IMR-90 (cell line): ENCODE results near the gene CD300LD. TPM values are rescaled to one million over a fixed set of nuclear protein-coding genes. Genes with fewer than 3 reads are reported as not detected.

Source experiments
- ATAC-seq: fragments of 200-7000 bp; cut with Tn5 transposase; 2 replicates; pipeline ENCODE4 v1.9.1; 2020; ENCODE audit warnings: low read depth, mild to moderate bottlenecking, moderate library complexity
- BruUV-seq: library from RNA; stranded (reverse); fragments of 400-500 nt; replicated peaks from 2 replicates; lab custom pipeline; 2021; lab: Mats Ljungman, UMichigan
- CTCF ChIA-PET: fragments of 300-600 bp; formaldehyde crosslinking; extraction: SDS; loops from one replicate; lab custom pipeline; 2021; ENCODE audit warnings: antibody characterized with exemption; lab: Yijun Ruan, JAX
- POLR2A ChIA-PET: fragments of 300-600 bp; sonication (Branson Sonifier 250); formaldehyde crosslinking; loops from one replicate; lab custom pipeline; 2022; ENCODE audit warnings: antibody characterized with exemption; ENCODE audit not compliant: unreplicated experiment; lab: Charles Lee
- DNase-seq: peaks from one replicate; pipeline ENCODE4 v3.0.0; 2013
- H2AFZ ChIP-seq: replicated peaks from 2 replicates; pipeline ENCODE3; 2013; ENCODE audit warnings: low read length, mild to moderate bottlenecking; ENCODE audit not compliant: poor library complexity
- H2AK5ac ChIP-seq: 2 replicates; pipeline ENCODE4 v1.6.1; 2013; ENCODE audit warnings: low read depth, low read length, inconsistent platforms
- H2AK9ac ChIP-seq: replicated peaks from 2 replicates; pipeline ENCODE3; 2013; ENCODE audit warnings: mild to moderate bottlenecking, low read depth, low read length, moderate library complexity; ENCODE audit not compliant: poor library complexity
- H2BK120ac ChIP-seq: 2 replicates; pipeline ENCODE4 v1.6.1; 2013; ENCODE audit warnings: low read depth, low read length, inconsistent platforms
- H2BK15ac ChIP-seq: 3 replicates; pipeline ENCODE4 v1.6.1; 2013; ENCODE audit warnings: low read depth, low read length, inconsistent platforms
- H2BK20ac ChIP-seq: 2 replicates; pipeline ENCODE4 v1.6.1; 2013; ENCODE audit warnings: low read depth, mild to moderate bottlenecking, inconsistent platforms, low read length, moderate library complexity
- H2BK5ac ChIP-seq: 2 replicates; pipeline ENCODE4 v1.6.1; 2013; ENCODE audit warnings: mild to moderate bottlenecking, low read depth, low read length, inconsistent platforms; ENCODE audit not compliant: poor library complexity, severe bottlenecking
- H3K14ac ChIP-seq: replicated peaks from 2 replicates; pipeline ENCODE4 v1.6.1; 2013; ENCODE audit warnings: low read depth, low read length, inconsistent platforms
- H3K18ac ChIP-seq: 2 replicates; pipeline ENCODE4 v1.6.1; 2013; ENCODE audit warnings: low read depth, low read length, control low read depth
- H3K23ac ChIP-seq: 2 replicates; pipeline ENCODE4 v1.6.1; 2013; ENCODE audit warnings: low read depth, low read length, inconsistent platforms
- H3K27ac ChIP-seq: 2 replicates; pipeline ENCODE4 v1.5.1; 2013; ENCODE audit warnings: mild to moderate bottlenecking, control low read depth, low read length; ENCODE audit not compliant: insufficient read depth
- H3K27me3 ChIP-seq: 2 replicates; pipeline ENCODE4 v1.6.1; 2013; ENCODE audit warnings: low read length; ENCODE audit not compliant: control insufficient read depth, insufficient read depth
- H3K36me3 ChIP-seq: 2 replicates; pipeline ENCODE4 v1.6.1; 2013; ENCODE audit warnings: low read length, mixed read lengths; ENCODE audit not compliant: control insufficient read depth, insufficient read depth
- H3K4ac ChIP-seq: 2 replicates; pipeline ENCODE4 v1.6.1; 2013; ENCODE audit warnings: low read depth, low read length, inconsistent platforms
- H3K4me1 ChIP-seq: 2 replicates; pipeline ENCODE4 v1.6.1; 2013; ENCODE audit warnings: low read length, mixed read lengths; ENCODE audit not compliant: control insufficient read depth, insufficient read depth
- H3K4me2 ChIP-seq: 2 replicates; pipeline ENCODE4 v1.6.1; 2013; ENCODE audit warnings: low read depth, mild to moderate bottlenecking, control low read depth, low read length, moderate library complexity
- H3K4me3 ChIP-seq: 2 replicates; pipeline ENCODE4 v1.5.1; 2013; ENCODE audit warnings: low read depth, mild to moderate bottlenecking, control low read depth, low read length, moderate library complexity; ENCODE audit not compliant: insufficient read depth
- H3K56ac ChIP-seq: 2 replicates; pipeline ENCODE4 v1.6.1; 2013; ENCODE audit warnings: low read length, inconsistent platforms; ENCODE audit not compliant: insufficient read depth; ENCODE audit errors: extremely low read depth
- H3K79me1 ChIP-seq, 2 experiments: 2 replicates each; pipeline ENCODE4 v1.6.1; 2013; ENCODE audit warnings: low read length in 2 of 2, inconsistent platforms in 1 of 2, low read depth in 1 of 2
- H3K9ac ChIP-seq: 2 replicates; pipeline ENCODE4 v1.6.1; 2013; ENCODE audit warnings: low read depth, low read length, control low read depth
- H3K9me1 ChIP-seq: 2 replicates; pipeline ENCODE4 v1.6.1; 2013; ENCODE audit warnings: low read length, inconsistent platforms; ENCODE audit not compliant: insufficient read depth
- H3K9me3 ChIP-seq: 2 replicates; pipeline ENCODE4 v1.6.1; 2013; ENCODE audit warnings: low read length; ENCODE audit not compliant: control insufficient read depth, insufficient read depth
- H4K20me1 ChIP-seq: 2 replicates; pipeline ENCODE4 v1.6.1; 2013; ENCODE audit warnings: low read length, inconsistent platforms; ENCODE audit not compliant: insufficient read depth
- H4K5ac ChIP-seq: 2 replicates; pipeline ENCODE4 v1.6.1; 2013; ENCODE audit warnings: mild to moderate bottlenecking, low read depth, low read length, control low read depth
- H4K8ac ChIP-seq, 2 experiments: 2 replicates each; pipeline ENCODE4 v1.6.1; 2013; ENCODE audit warnings: low read depth in 2 of 2, low read length in 2 of 2, control low read depth in 1 of 2, inconsistent platforms in 1 of 2
- H4K91ac ChIP-seq: 2 replicates; pipeline ENCODE4 v1.6.1; 2013; ENCODE audit warnings: low read depth, low read length, inconsistent platforms; ENCODE audit not compliant: insufficient read depth
- RAD21 ChIP-seq: IDR thresholded peaks from 2 replicates; pipeline ENCODE4 v1.6.1; 2012; ENCODE audit warnings: low read length, improper control_type of control experiment
- RFX5 ChIP-seq: IDR thresholded peaks from 2 replicates; pipeline ENCODE4 v1.8.0; 2012; ENCODE audit warnings: low read depth, mild to moderate bottlenecking, low read length, moderate library complexity
- WGBS, 2 experiments: methylation state at CpG; one replicate each; pipeline versions ENCODE4 v1.1.5 to v1.1.7; 2013; ENCODE audit warnings: missing lambda C conversion rate in 2 of 2; ENCODE audit not compliant: insufficient read length in 1 of 2; ENCODE audit errors: extremely low coverage in 2 of 2; 5-methylcytosine and 5-hydroxymethylcytosine counted together
- dilution Hi-C: fragments of 300-500 bp; cut with HindIII; formaldehyde crosslinking; loops from one replicate; pipeline ENCODE4 v1.14.3; 2018; ENCODE audit warnings: low sequenced_read_pairs; ENCODE audit not compliant: unreplicated experiment
- in situ Hi-C: fragments of 300-500 bp; cut with MboI; formaldehyde crosslinking; loops from 3 replicates; pipeline ENCODE4 v1.14.3; 2019; ENCODE audit warnings: low sequenced_read_pairs, inconsistent platforms, mixed read lengths
- intact Hi-C: fragments of 100-400 bp; cut with micrococcal nuclease; formaldehyde crosslinking; loops from 2 replicates; pipeline ENCODE4 v1.10.0; 2022
- polyA plus RNA-seq, 3 experiments: library from polyadenylated mRNA; depleted of rRNA; stranded (reverse); fragments of >200 nt; gene quantifications; 2 replicates each; pipeline ENCODE4 v1.2.3, GENCODE V29; 2012; ENCODE audit warnings: low replicate concordance in 1 of 3
- total RNA-seq: library from RNA; depleted of rRNA; stranded (reverse); fragments of >200 nt; gene quantifications from 2 replicates; pipeline ENCODE4 v1.2.3, GENCODE V29; 2012

Gene CD300LD
- total and polyA plus RNA-seq, 2 of the 4 experiments (the other 2 are of a cell fraction) = not detected

GRCh38 chr17:74633326-74633725 lies 41.2 kb upstream of the CD300LD start:
- no peak overlapping the region for H3K4ac ChIP-seq
- intact Hi-C loops = no loop called here
- H3K4me3 ChIP-seq = no peak overlapping the region
- TF ChIP-seq RFX5 (no peak), RAD21 (no peak)
- H3K4me2 ChIP-seq = no peak overlapping the region
- H2BK15ac ChIP-seq = no peak overlapping the region
- H3K9me3 ChIP-seq = peaks cover 5% of the 10 kb centered on the region
- H3K56ac ChIP-seq = no peak overlapping the region
- H3K14ac ChIP-seq = no peak overlapping the region
- H3K9ac ChIP-seq = no peak overlapping the region
- 92% methylated on average over 2 of the region's 8 CpGs; no CpG with 5 or more reads in 1 of the 2 experiments for WGBS, 2 experiments
- DNase-seq = no peak
- no peak overlapping the region for H3K23ac ChIP-seq
- H2BK120ac ChIP-seq = no peak overlapping the region
- H3K4me1 ChIP-seq = no peaks in the 10 kb centered on the region
- H3K36me3 ChIP-seq = no peaks in the 10 kb centered on the region
- H3K18ac ChIP-seq = no peak overlapping the region
- ATAC-seq = no peak
- BruUV-seq = no TSS peak
- no peak overlapping the region for H3K27ac ChIP-seq
- H4K8ac ChIP-seq = no peak overlapping the region
- no peak overlapping the region for H2BK20ac ChIP-seq
- H3K9me1 ChIP-seq = no peaks in the 10 kb centered on the region
- no peaks in the 10 kb centered on the region for H3K79me1 ChIP-seq
- H2AK9ac ChIP-seq = no peak overlapping the region
- H4K91ac ChIP-seq = no peak overlapping the region
- ChIA-PET CTCF (no interaction called here), POLR2A (no interaction called here)
- no peaks in the 10 kb centered on the region for H4K20me1 ChIP-seq
- no peak overlapping the region for H2BK5ac ChIP-seq
- dilution Hi-C loops = no loop called here
- in situ Hi-C loops = no loop called here
- no peak overlapping the region for H2AK5ac ChIP-seq
- H4K5ac ChIP-seq = no peak overlapping the region
- no peak overlapping the region for H2AFZ ChIP-seq
- H3K27me3 ChIP-seq = no peaks in the 10 kb centered on the region
